HepG2 (cell line): ENCODE measurements around the gene IFNG-AS1. TPM values are rescaled to one million over a fixed set of nuclear protein-coding genes. Genes with fewer than 3 reads are reported as not detected.

ENCODE experiments used
- ATAC-seq: fragments of 200-7000 bp; cut with Tn5 transposase; 3 replicates; pipeline ENCODE4 v1.9.1; 2020; ENCODE audit warnings: mild to moderate bottlenecking, moderate library complexity
- BruUV-seq: library from RNA; stranded (reverse); fragments of 400-500 nt; replicated peaks from 2 replicates; lab custom pipeline; 2021; lab: Mats Ljungman, UMichigan
- CTCF ChIA-PET: fragments of 300-600 bp; formaldehyde crosslinking; extraction: SDS; loops from one replicate; lab custom pipeline; 2021; ENCODE audit warnings: low total read pairs, inconsistent platforms, low intra/inter-chr PET ratio; lab: Yijun Ruan, JAX
- POLR2A ChIA-PET: fragments of 350-600 bp; sonication (Branson Sonifier 250); formaldehyde crosslinking; loops from one replicate; lab custom pipeline; 2020; ENCODE audit warnings: antibody characterized with exemption, inconsistent platforms; lab: Yijun Ruan, JAX
- DNase-seq: peaks from one replicate; pipeline ENCODE4 v3.0.0-alpha.2; 2015; ENCODE audit warnings: low spot score
- FAIRE-seq: peaks from 3 replicates; lab custom pipeline; 2011; peaks lifted over from hg19 to GRCh38; lab: Jason Lieb, UNC
- H2AFZ ChIP-seq: one replicate; pipeline ENCODE4 v1.6.1; 2011; ENCODE audit warnings: low read length, inconsistent platforms
- H3K27ac ChIP-seq: fragments of 300-600 bp; 3 replicates; pipeline ENCODE4 v1.8.0; 2011; ENCODE audit warnings: mixed run types, mild to moderate bottlenecking, mixed read lengths, low read length, inconsistent platforms; ENCODE audit not compliant: insufficient read depth; ENCODE audit errors: extremely low read length
- H3K27me3 ChIP-seq, 2 experiments: fragments of 200-600 bp in 1 of 2; 2 replicates in 1 of 2; 3 replicates in 1 of 2; pipeline versions ENCODE4 v1.6.0 to v1.8.0; 2011; ENCODE audit warnings: low read length in 2 of 2, mild to moderate bottlenecking in 2 of 2, moderate library complexity in 2 of 2, inconsistent platforms in 1 of 2; ENCODE audit not compliant: insufficient read depth in 2 of 2, control insufficient read depth in 1 of 2
- H3K36me3 ChIP-seq, 2 experiments: fragments of 200-600 bp in 1 of 2; replicated peaks in 1 of 2; 2 replicates in 1 of 2; 3 replicates in 1 of 2; pipeline versions ENCODE4 v1.5.1 to v1.8.0; 2011; ENCODE audit warnings: low read length in 2 of 2, inconsistent platforms in 1 of 2; ENCODE audit not compliant: insufficient read depth in 2 of 2, control insufficient read depth in 1 of 2
- H3K4me1 ChIP-seq: 2 replicates; pipeline ENCODE4 v1.5.1; 2012; ENCODE audit warnings: low read length, inconsistent platforms; ENCODE audit not compliant: insufficient read depth
- H3K4me2 ChIP-seq: 2 replicates; pipeline ENCODE4 v1.6.0; 2011; ENCODE audit warnings: low read depth, low read length, inconsistent platforms
- H3K4me3 ChIP-seq, 3 experiments: fragments of 200-600 bp in 1 of 3; sonication (generic), shearing (Covaris generic) in 1 of 3; replicated peaks in 1 of 3; 2 replicates each; pipeline ENCODE4 v1.5.1; 2011 to 2016; ENCODE audit warnings: low read length in 3 of 3, inconsistent platforms in 2 of 3, low read depth in 2 of 3, mild to moderate bottlenecking in 2 of 3, control low read depth in 1 of 3, mixed read lengths in 1 of 3; ENCODE audit not compliant: insufficient read depth in 1 of 3
- H3K79me2 ChIP-seq: one replicate; pipeline ENCODE4 v1.6.1; 2011; ENCODE audit warnings: low read length, inconsistent platforms; ENCODE audit not compliant: insufficient read depth
- H3K9ac ChIP-seq: 2 replicates; pipeline ENCODE4 v1.6.0; 2011; ENCODE audit warnings: mild to moderate bottlenecking, low read depth, low read length, inconsistent platforms; ENCODE audit not compliant: insufficient read depth
- H3K9me3 ChIP-seq: 2 replicates; pipeline ENCODE4 v1.5.1; 2012; ENCODE audit warnings: mild to moderate bottlenecking, low read length
- H4K20me1 ChIP-seq: 2 replicates; pipeline ENCODE4 v1.6.0; 2011; ENCODE audit warnings: inconsistent platforms, mild to moderate bottlenecking, low read length, moderate library complexity; ENCODE audit not compliant: insufficient read depth
- ARID2 ChIP-seq: sonication (generic); formaldehyde crosslinking; IDR thresholded peaks from 2 replicates; pipeline ENCODE4 v1.8.1; 2022; ENCODE audit warnings: mild to moderate bottlenecking, missing genetic modification reagents, borderline replicate concordance
- ARNT ChIP-seq: fragments of 450-650 bp; IDR thresholded peaks from 2 replicates; pipeline ENCODE4 v1.6.1; 2017
- CC2D1A ChIP-seq: sonication (generic); formaldehyde crosslinking; IDR thresholded peaks from 2 replicates; pipeline ENCODE4 v1.8.1; 2023; ENCODE audit warnings: mild to moderate bottlenecking, missing genetic modification reagents
- FIP1L1 ChIP-seq: fragments of 200-400 bp; formaldehyde crosslinking; IDR thresholded peaks from 2 replicates; pipeline ENCODE4 v1.6.1; 2018; ENCODE audit warnings: low read depth, mild to moderate bottlenecking, low read length, moderate library complexity, borderline replicate concordance; ENCODE audit not compliant: insufficient read depth
- JARID2 ChIP-seq: sonication (generic); formaldehyde crosslinking; IDR thresholded peaks from 2 replicates; pipeline ENCODE4 v1.8.1; 2023; ENCODE audit warnings: missing genetic modification reagents, inconsistent platforms; ENCODE audit not compliant: insufficient replicate concordance
- LCORL ChIP-seq, 2 experiments: fragments of 450-650 bp in 1 of 2; sonication (generic) in 1 of 2; formaldehyde crosslinking in 1 of 2; IDR thresholded peaks; 2 replicates each; pipeline versions ENCODE4 v1.5.0 to v1.6.1; 2017 to 2020; ENCODE audit warnings: antibody characterized with exemption in 1 of 2, missing genetic modification reagents in 1 of 2
- MAFF ChIP-seq: IDR thresholded peaks from 2 replicates; pipeline ENCODE4 v1.6.1; 2011; ENCODE audit warnings: low read depth, low read length, improper control_type of control experiment
- PBX3 ChIP-seq: sonication (generic); formaldehyde crosslinking; IDR thresholded peaks from 2 replicates; pipeline ENCODE4 v1.8.1; 2023; ENCODE audit warnings: missing genetic modification reagents, inconsistent platforms, borderline replicate concordance
- POLR2AphosphoS5 ChIP-seq: IDR thresholded peaks from 2 replicates; pipeline ENCODE4 v1.6.1; 2012; ENCODE audit warnings: low read depth, low read length
- SAP130 ChIP-seq: IDR thresholded peaks from 2 replicates; pipeline ENCODE4 v1.6.1; 2016; ENCODE audit warnings: low read depth
- ZBTB7A ChIP-seq: sonication (generic); formaldehyde crosslinking; IDR thresholded peaks from 2 replicates; pipeline ENCODE4 v1.8.0; 2022; ENCODE audit warnings: mild to moderate bottlenecking, missing genetic modification reagents
- ZNF263 ChIP-seq: sonication (generic); formaldehyde crosslinking; IDR thresholded peaks from 2 replicates; pipeline ENCODE4 v1.4.0; 2020; ENCODE audit warnings: missing genetic modification reagents
- ZNF3 ChIP-seq: IDR thresholded peaks from 2 replicates; pipeline ENCODE4 v1.7.0; 2017; ENCODE audit warnings: inconsistent platforms
- ZNF333 ChIP-seq: sonication (generic); formaldehyde crosslinking; IDR thresholded peaks from 2 replicates; pipeline ENCODE4 v1.4.0; 2020; ENCODE audit warnings: mild to moderate bottlenecking, missing genetic modification reagents, borderline replicate concordance
- ZNF501 ChIP-seq: sonication (generic); formaldehyde crosslinking; IDR thresholded peaks from 2 replicates; pipeline ENCODE4 v1.5.1; 2020; ENCODE audit warnings: mild to moderate bottlenecking, moderate library complexity, missing genetic modification reagents
- ZNF558 ChIP-seq: sonication (generic); formaldehyde crosslinking; IDR thresholded peaks from 2 replicates; pipeline ENCODE4 v1.9.0; 2022; ENCODE audit warnings: mild to moderate bottlenecking, missing genetic modification reagents, borderline replicate concordance
- ZNF879 ChIP-seq: sonication (generic); formaldehyde crosslinking; IDR thresholded peaks from 2 replicates; pipeline ENCODE4 v1.8.1; 2023; ENCODE audit warnings: missing genetic modification reagents
- WGBS: methylation state at CpG from one replicate; pipeline ENCODE4 v1.1.6; 2017; ENCODE audit warnings: low lambda C conversion rate; 5-methylcytosine and 5-hydroxymethylcytosine counted together
- in situ Hi-C: cut with HindIII; loops from 2 replicates; pipeline ENCODE4 v1.10.0; 2017; ENCODE audit warnings: low pct_unique_long_range_greater_than_20kb; ENCODE audit not compliant: extremely low pct_ligation_motif_present
- intact Hi-C: fragments of 100-400 bp; cut with micrococcal nuclease; formaldehyde crosslinking; loops from one replicate; pipeline ENCODE4 v1.10.0; 2022; ENCODE audit not compliant: unreplicated experiment
- polyA plus RNA-seq, 8 experiments: library from polyadenylated mRNA; depleted of rRNA in 3 of 8; stranded (reverse) in 7 of 8; unstranded in 1 of 8; fragments of >200 nt; fragmentation: Illumina TruSeq in 4 of 8; extraction: Trizol in 4 of 8; gene quantifications; 2 replicates each; pipeline versions ENCODE4 v1.2.1 to v1.2.3, GENCODE V29; 2011 to 2016; ENCODE audit warnings: low read depth in 4 of 8, missing spikeins in 1 of 8, mixed read lengths in 1 of 8; ENCODE audit not compliant: insufficient read depth in 1 of 8
- total RNA-seq, 5 experiments: library from RNA; depleted of rRNA; stranded (reverse); fragments of >200 nt; fragmentation: Illumina TruSeq; extraction: Trizol; gene quantifications; 2 replicates each; pipeline ENCODE4 v1.2.3, GENCODE V29; 2016; ENCODE audit warnings: low read depth in 1 of 5
- TF ChIP-seq, protein P1 (sequence below): sonication (generic); formaldehyde crosslinking; IDR thresholded peaks from 2 replicates; pipeline ENCODE4 v1.5.1; 2020; ENCODE audit warnings: missing genetic modification reagents, mild to moderate bottlenecking, borderline replicate concordance
- TF ChIP-seq, protein P2 (sequence below): sonication (generic); formaldehyde crosslinking; IDR thresholded peaks from 2 replicates; pipeline ENCODE4 v1.9.0; 2021; ENCODE audit warnings: missing genetic modification reagents, borderline replicate concordance
- TF ChIP-seq, protein P3 (sequence below): sonication (generic); formaldehyde crosslinking; IDR thresholded peaks from 2 replicates; pipeline ENCODE4 v1.5.0; 2020; ENCODE audit warnings: missing genetic modification reagents

The IFNG-AS1 gene
- total and polyA plus RNA-seq, 2 of the 13 experiments (the other 11 are each of a cell fraction or from before 2014, with no cell fraction given), result not detected

- in situ Hi-C loops, result no loop called here
- no peaks in the 10 kb centered on the region for H3K79me2 ChIP-seq
- no peak overlapping the region for H3K9ac ChIP-seq
- H3K4me2 ChIP-seq, result no peak overlapping the region
- ChIA-PET CTCF (no interaction called here), POLR2A (no interaction called here)
- BruUV-seq, result no TSS peak
- intact Hi-C loops, result no loop called here
- H4K20me1 ChIP-seq, result no peaks in the 10 kb centered on the region
- no peaks in the 10 kb centered on the region for H3K27me3 ChIP-seq
- no peaks in the 10 kb centered on the region for H3K9me3 ChIP-seq
- peaks cover 11% of the 10 kb centered on the region for H3K4me1 ChIP-seq
- TF ChIP-seq ZNF879 (CRISPR knock-in tag) (no peak), POLR2AphosphoS5 (no peak), CC2D1A (CRISPR knock-in tag) (no peak), JARID2 (CRISPR knock-in tag) (no peak), LCORL (IDR thresholded peaks at IDR 0.05) (no peak), LCORL (CRISPR knock-in tag; IDR thresholded peaks at IDR 0.05) (no peak), ZNF263 (CRISPR knock-in tag) (no peak), FIP1L1 (no peak), MAFF (no peak), ZNF3 (CRISPR knock-in tag) (no peak), ZNF501 (CRISPR knock-in tag) (no peak), ZBTB7A (CRISPR knock-in tag) (no peak), ARNT (no peak), PBX3 (CRISPR knock-in tag) (no peak), ZNF558 (CRISPR knock-in tag) (no peak), ARID2 (no peak), SAP130 (CRISPR knock-in tag) (no peak), ZNF333 (CRISPR knock-in tag) (no peak)
- TF ChIP-seq, protein P1, sequence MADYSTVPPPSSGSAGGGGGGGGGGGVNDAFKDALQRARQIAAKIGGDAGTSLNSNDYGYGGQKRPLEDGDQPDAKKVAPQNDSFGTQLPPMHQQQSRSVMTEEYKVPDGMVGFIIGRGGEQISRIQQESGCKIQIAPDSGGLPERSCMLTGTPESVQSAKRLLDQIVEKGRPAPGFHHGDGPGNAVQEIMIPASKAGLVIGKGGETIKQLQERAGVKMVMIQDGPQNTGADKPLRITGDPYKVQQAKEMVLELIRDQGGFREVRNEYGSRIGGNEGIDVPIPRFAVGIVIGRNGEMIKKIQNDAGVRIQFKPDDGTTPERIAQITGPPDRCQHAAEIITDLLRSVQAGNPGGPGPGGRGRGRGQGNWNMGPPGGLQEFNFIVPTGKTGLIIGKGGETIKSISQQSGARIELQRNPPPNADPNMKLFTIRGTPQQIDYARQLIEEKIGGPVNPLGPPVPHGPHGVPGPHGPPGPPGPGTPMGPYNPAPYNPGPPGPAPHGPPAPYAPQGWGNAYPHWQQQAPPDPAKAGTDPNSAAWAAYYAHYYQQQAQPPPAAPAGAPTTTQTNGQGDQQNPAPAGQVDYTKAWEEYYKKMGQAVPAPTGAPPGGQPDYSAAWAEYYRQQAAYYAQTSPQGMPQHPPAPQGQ (CRISPR knock-in tag), result no peak
- TF ChIP-seq, protein P2, sequence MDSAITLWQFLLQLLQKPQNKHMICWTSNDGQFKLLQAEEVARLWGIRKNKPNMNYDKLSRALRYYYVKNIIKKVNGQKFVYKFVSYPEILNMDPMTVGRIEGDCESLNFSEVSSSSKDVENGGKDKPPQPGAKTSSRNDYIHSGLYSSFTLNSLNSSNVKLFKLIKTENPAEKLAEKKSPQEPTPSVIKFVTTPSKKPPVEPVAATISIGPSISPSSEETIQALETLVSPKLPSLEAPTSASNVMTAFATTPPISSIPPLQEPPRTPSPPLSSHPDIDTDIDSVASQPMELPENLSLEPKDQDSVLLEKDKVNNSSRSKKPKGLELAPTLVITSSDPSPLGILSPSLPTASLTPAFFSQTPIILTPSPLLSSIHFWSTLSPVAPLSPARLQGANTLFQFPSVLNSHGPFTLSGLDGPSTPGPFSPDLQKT (CRISPR knock-in tag), result no peak
- TF ChIP-seq, protein P3, sequence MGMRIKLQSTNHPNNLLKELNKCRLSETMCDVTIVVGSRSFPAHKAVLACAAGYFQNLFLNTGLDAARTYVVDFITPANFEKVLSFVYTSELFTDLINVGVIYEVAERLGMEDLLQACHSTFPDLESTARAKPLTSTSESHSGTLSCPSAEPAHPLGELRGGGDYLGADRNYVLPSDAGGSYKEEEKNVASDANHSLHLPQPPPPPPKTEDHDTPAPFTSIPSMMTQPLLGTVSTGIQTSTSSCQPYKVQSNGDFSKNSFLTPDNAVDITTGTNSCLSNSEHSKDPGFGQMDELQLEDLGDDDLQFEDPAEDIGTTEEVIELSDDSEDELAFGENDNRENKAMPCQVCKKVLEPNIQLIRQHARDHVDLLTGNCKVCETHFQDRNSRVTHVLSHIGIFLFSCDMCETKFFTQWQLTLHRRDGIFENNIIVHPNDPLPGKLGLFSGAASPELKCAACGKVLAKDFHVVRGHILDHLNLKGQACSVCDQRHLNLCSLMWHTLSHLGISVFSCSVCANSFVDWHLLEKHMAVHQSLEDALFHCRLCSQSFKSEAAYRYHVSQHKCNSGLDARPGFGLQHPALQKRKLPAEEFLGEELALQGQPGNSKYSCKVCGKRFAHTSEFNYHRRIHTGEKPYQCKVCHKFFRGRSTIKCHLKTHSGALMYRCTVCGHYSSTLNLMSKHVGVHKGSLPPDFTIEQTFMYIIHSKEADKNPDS (CRISPR knock-in tag), result no peak
- ATAC-seq, result no peak
- DNase-seq, result no peak
- no peak overlapping the region for H3K27ac ChIP-seq
- H2AFZ ChIP-seq, result no peak overlapping the region
- no peak overlapping the region for H3K4me3 ChIP-seq
- no peaks in the 10 kb centered on the region for H3K36me3 ChIP-seq
- no peak for FAIRE-seq
- WGBS, result 0% methylated on average over 1 of the region's 1 CpG
These were observed 636 bp upstream of the IFNG-AS1 start for GRCh38 chr12:67988601-67989021.
